UCSD-AML1 (cell line): Measurements from ENCODE around the gene ANXA7.
A peak's percentile ranks its signal among the peaks of the same experiment; 100 is the strongest.

Source experiments
- DNase-seq: peaks from one replicate; lab custom pipeline; 2025; ENCODE audit not compliant: unreplicated experiment; lab: John Stamatoyannopoulos, UW

ANXA7 gene

DNA sequence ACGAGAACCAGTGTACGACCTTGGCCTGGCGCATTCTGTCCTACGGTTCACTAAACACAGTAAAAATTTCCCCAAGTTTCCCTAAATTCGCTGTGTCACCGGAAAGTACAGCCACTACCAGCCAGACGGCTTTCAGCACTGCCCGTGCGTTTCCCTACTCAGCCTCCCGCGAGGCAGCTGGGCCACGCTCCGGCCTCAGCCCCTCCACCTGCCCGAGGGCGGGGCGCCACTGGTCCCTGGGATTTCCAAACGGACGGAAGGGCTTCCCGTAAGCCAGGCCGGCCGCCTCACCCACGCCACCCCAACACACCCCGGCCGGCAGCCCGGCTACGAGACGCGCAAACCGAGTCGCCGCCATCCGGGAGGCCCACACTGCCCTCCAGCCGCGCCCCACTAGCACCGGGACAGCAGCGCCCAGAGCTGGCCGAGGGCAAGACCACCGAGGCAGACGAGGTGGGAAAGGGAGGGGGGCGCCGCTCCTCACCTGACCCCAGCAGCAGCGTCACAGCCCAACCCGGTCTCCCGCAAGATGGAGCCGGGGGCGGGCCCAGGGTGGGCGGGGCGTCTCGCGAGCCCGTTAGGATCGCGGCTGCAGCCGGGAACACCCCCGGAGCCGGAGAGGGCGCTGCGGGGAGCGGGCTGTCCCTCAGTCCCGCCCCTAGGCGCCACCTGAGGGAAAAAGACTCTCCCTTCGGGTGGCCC lies at the start of gene ANXA7:
Gene ANXA7, minus strand, starts transcription at position 531 of the 702 bp plus-strand sequence. CDS start 13,202 bp downstream, outside the sequence.
- peak; percentile 91 for DNase-seq

DNA sequence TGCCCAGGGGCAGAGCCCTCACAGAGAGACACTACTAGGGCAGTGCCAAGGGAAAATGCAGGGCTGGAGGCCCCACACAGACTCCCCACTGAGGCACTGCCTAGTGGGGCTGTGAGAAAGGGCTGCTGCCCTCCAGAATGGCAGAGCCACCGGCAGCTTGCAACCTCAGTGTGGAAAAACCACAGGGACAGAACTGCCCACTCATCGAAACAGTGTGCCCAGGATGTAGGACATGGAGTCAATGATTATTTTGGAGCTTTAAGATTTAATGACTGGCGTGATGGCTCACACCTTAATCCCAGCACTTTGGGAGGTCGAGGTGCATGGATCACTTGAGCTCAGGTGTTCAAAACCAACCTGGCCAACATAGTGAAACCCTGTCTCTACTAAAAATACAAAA lies 47.0 kb upstream of the ANXA7 start:
- DNase-seq: no peak

DNA sequence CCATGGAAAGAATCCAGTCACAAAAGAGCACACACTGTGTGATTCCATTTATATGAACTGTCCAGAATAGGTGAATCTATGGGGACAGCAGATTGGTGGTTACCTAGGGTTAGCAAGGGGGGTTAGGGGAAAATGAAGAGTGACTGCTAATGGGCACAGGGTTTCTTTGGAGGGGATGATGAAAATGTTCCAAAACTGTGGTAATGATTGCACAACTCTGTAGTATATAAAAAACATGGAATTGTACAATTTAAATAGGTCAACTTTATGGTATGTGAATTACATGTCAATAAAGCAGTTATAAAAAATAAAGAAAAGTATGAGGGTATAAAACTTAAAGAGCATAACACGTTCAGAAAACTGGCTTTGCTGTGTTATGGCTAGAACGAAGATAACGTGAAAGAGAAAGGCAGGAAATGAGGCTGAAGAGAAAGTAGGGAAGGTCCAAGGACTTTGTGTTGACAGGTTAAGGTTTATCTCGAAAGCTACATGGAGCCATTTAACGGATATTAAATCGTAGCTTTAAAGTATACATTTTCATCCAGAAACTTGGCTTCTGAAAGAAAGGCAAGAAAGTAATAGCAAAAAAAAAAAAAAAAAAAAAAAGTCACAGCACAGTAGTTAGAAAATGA lies 45.9 kb upstream of the ANXA7 start:
- DNase-seq: no peak

DNA sequence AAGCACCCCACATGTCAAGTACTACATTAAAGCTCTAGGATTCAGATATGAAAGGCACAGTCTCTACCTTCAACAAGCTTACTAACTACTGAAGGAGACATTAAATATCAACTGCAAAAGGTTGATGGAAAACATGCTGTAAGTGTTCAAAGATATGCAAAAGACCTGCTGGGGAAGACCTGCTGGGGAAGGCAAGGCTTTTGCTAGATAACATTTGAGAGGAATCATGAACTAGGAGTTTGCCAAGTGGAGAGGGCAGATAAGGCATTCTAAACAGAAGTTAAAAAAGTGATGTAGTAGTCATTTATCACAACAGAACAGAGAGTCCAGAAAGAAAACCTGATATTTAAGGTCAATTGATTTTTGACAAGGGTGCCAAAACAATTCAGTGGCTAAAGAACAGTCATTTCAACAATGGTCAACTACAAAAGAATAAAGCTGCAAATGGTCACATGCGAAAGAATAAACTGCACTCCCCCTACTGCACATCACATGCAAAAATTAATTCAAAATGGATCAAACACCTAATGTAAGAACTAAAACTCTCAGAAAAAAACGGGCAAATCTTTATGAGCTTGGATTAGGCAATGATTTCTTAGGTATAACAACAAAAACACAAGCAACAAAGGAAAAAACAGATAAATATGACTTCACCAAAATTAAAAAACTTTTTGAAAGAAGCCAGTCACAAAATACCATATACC lies 42.5 kb upstream of the ANXA7 start:
- DNase-seq: no peak

DNA sequence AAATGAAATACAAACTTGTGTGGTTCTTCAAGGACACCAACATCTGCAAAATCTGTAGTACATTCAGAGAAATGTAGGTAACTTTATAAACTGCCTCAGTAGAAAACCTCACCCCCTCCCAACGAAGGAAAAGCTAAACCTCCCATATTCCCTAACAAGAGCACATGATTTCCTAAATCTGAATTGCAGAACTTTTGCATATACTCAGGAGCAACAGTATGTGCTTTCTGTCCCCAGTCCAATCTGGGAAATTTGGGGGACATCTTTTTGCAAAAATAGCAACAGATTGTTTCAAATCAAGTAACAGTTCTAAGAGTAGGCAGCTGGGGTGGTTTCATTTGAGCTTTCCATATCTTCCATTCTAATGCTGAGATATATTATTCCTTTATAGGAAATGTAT lies 35.3 kb upstream of the ANXA7 start:
- no peak for DNase-seq

DNA sequence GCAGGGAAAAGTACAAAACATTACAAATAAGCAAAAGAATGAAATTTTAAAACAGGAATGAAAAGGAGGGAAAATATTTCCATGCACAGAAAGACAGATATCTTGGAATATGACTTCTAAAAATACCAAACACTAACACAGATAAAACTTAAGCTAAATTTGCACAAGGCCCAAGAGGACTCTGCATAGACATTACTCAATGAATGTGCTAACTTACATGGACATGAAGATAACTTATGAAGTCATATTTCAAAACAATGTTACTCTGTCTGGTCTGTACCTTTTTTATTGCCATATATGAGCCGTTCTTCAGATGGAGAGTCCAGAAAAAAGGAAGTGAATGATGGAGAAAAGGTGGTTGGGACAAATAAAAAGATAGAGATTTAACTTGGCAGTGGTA lies 34.5 kb upstream of the ANXA7 start:
- DNase-seq: no peak

DNA sequence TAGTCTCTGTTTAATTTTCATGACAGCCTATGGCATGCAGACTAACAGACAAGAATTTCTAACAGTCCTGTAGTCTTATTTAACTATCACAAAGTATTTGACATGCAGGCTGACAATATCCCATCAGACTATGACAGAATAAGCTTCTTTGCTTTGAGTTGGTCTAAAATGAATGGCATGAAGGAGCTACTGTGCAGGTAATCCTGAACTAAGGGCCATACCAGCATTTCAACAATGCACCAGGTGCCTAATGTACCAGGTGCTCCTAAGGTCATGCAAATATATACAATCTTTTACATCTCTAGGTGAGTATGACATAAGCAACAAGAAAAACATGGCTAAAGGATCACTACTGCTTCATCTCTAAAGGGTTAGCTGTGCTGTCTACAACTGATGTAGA lies 33.1 kb upstream of the ANXA7 start:
- DNase-seq: no peak

DNA sequence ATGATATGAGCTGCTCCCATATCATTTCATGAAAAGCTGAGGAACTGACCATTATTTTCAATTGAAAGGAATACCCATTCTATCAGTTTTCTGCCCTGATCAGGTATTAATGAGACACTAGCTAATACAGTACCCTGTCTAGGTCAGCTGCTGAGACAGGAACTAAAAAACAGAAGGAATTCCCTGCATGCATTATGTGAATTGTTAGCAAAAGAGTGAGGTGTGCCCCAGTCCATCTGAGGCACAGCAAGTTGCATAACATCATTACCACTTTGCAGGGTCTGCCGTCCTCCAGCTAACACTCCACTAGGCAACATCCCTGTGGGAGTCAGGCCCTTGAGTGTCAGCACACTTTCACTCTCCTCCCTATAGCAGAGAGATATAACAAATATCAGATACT lies 30.6 kb upstream of the ANXA7 start:
- DNase-seq: no peak

DNA sequence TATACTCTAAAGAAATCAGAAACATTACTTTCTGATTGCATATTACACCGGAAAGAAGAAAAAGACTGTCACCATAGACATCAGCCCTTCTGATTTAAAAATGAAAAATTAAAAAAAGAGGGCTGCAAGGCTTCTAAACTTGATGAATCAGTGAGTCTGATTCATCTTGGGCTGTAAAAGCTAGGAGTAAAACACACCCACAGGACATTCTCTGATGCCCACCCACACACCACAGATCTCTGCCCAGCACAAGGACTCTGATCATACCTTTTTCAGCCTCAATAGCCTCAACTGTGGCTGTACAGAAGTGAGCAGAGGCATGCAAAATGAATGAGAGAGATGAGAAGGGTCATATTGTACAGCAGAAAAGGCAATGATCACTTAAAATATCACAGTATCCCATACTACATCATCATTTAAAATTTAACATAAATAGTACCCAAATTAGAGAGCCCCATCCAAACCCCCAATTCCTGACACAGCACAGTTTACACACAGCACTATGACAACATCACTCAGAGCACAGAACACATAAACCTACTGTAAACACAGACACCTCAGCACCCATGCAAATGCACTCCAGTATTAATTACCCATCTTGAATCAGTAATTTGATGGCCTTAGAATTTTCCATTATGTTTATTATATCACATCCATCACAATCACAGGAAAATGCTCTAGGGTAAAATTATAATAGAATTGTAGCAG lies 25.9 kb upstream of the ANXA7 start:
- DNase-seq: no peak

DNA sequence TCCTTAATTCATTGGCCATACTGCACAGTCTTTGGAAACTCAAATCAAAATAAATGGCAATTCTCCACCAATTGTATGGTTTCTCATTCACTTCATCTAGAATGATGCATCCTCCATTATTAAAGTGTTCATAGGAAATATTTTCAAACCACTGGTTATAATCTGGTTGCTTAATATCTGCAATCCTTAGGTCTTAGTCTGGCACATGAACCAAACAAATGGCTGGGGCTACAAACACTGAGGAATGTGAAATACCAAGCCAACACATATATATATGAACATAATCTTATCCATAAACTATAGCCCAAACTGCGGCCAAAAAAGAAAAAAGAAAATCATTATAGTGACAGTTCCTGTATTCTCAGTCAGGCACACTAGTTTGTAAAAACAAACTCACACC lies 25.2 kb upstream of the ANXA7 start:
- DNase-seq: no peak

DNA sequence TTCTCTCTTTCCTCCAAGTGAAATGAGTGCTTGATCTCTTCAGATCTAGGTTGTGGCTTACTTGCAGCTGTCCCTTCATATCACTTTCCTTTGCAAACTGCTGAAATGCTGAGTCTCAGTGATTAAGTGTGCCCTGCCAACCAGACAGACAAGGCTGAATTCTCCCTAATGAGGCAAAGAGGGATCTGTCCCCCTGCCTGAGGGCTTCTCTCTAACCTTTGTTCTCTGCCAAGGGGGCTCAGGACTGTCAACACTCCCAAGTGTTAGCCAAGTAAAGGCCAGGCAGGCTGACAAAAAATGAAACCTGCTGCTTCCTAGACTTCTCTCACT lies 19.6 kb upstream of the ANXA7 start, which contains the start of gene MSS51:
Gene MSS51, minus strand, starts transcription at position 24 of the 330 bp plus-strand sequence. CDS start 5,277 bp downstream, outside the sequence.
- DNase-seq: no peak

DNA sequence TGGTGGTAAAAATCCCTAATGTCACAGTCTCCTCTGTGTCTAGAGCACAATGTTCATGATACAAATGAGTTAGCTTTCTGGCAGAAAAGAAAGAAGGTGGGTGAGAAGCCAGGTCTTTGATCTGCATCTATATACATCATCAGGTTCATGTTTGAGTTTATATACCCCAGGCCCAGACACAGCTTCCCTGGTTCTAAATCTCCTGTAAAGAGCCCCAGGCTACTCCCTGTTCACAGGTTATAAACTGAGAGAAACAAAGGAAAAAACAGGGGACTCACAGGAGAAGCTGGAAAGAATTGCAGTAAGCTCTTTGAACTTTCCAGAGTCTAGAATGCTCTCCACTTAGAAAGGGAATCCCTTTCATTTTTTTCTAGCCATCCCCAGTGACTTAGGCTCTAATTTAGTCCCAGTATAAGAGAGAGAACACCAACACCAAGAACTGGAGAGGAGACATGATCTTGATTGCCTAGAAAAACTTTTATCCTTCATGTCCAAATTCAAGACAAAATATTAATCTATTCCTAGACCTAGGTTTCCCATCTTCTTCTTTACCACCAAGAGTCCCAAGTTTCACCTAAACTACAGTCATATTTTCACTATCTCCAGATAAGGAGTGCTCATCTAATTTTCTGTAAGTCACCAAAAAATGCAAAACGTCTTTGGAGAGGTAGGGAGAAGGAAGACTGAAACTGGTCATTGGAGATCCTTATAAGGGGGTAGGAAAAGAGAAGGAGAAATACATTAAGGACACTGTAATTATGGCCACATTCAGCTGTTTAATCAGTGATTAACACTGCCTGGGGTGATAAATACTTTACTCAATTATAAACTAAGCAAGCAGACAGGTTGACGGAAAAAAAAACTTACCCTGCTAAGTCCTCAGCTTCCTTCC lies 19.0 kb upstream of the ANXA7 start:
- DNase-seq: no peak

DNA sequence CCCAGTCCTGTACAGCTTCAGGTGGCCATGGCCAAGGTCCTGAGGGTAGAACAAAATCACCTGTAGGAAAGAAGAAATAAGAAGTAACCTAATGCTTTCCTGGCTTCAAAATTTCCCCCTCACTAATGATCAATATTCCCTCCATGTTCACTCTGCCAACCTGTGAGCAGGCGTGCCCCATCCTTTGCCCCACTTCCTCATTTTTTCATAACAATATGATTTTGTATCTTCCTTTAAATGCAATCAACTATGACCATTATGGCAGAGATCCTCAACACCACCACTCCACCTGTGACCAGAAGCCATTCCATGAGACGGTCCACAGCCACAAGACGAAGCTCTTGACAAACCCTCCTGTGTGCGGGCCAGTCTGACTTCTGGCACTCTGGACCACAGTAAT lies 12.5 kb upstream of the ANXA7 start:
- no peak for DNase-seq

DNA sequence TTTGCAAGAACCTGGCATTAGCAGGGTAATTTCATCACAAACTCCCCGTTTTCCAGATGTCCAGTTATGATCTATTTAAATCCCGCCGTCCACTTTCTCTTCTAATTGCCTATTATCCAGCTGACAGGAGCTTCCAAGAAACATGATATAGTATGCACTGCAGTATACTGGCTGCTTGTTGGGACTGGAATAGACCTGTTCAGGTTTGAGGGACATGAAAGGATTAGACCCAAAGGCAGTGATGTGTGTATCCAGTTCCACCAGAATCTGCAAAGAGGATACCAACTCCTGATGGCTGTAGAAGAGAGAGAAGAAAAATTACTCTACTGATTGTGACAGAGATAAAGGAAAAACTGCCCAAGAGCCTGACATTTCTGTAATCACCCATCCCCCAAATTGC lies 10.6 kb upstream of the ANXA7 start:
- DNase-seq: no peak

DNA sequence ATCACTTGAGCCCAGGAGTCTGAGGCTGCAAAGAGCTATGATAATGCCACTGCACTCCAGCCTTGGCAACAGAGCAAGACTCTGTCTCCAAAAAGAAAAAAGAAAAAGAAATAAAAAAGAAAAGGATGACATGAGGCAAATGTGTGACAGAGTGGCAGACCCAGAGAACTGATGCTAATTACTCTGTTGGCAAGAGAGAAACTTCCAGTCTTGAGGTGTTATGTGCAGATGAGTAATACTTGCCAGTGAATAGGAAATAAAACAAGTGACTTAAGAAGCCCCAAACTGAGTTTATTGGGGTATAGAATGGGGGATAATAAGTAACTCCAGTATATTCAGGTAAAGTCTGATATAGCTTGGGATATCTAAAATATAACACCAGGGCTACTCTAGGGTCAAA lies 9.5 kb upstream of the ANXA7 start:
- DNase-seq: no peak

DNA sequence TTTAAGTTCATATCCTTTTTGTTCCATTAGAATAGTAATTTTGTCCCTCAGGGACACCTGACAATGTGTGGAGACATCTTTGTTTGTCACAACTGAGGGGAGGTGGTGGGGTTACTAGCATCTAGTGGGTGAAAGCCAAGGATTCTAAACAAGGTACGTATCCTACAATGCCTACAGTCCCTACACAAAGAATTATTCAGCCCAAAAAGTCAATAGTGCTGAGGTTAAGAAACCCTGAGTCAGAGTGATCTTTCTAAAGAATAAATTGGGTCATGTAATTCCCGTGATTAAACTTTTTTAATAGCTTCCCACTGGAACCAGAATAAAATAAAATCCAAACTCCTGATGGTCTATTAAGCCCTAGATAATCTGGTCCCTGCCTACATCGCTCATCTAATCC lies 2.7 kb upstream of the ANXA7 start:
- no peak for DNase-seq

DNA sequence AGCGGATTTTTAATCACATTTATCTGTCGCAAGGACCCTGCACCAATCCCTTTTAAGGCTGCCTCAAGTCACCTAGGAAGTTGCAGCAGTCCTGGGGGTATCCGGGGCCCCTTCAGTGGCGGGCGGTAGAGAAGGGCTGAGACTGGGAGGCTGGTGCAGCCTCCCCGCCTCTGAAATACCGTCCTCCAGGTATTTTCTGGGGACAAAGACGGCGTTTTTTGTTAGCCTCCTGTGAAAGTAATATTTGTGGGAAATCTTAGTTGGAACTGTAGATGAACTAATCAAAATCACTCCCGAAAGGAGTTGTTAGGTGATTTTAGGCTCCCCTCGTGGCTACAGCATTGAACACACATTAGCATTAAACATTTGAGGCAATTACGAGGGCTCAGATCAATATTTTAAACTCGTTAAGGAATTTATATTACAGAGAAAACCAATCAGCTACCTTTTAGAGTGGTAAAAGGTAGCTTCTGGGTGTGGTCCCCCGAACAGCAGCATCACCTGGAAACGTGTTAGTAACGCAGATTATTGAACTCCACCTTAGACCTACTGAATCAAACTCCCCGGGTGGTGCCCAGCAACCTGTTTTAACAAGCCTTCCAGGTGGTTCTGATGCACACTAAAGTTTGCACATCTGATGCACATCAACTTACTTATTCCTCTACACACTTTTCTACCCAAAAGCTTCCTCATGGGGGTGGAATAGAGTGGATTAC lies 530 bp upstream of the ANXA7 start:
- DNase-seq: no peak

DNA sequence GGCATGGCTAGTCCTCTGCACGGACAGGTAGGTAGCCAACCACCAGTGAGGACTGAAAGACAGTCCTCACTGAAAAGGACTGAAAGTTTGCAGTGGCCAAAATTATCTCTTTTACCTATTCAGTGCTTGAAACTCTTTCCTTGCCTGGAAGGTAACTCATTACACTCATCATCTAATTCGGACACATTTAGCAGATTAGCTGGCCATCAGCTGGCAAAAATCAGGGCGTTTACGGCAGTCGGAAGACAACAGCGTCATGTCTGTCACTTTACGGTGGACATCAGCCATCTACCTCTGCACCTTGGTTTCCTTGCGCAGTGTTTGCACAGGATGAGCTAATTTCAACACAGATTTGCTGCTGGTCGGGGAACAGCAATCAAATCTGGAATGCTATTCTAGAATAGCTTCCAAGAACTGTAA lies 740 bp downstream of the ANXA7 start:
- DNase-seq: no peak

DNA sequence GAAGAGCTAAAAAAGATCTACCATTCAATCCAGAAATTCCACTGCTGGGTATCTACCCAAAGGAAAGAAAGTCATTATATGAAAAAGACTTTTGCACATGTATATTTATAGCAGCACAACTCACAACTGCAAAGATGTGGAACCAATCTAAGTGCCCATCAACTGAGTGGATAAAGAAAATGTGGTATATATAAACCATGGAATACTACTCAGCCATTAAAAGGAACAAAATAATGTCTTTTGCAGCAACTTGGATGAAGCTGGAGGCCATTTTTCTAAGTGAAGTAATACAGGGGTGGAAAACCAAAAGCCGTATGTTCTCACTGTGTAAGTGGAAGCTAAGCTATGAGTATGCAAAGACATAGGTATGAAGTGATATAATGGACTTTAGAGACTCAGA lies 3.0 kb downstream of the ANXA7 start:
- DNase-seq: no peak

DNA sequence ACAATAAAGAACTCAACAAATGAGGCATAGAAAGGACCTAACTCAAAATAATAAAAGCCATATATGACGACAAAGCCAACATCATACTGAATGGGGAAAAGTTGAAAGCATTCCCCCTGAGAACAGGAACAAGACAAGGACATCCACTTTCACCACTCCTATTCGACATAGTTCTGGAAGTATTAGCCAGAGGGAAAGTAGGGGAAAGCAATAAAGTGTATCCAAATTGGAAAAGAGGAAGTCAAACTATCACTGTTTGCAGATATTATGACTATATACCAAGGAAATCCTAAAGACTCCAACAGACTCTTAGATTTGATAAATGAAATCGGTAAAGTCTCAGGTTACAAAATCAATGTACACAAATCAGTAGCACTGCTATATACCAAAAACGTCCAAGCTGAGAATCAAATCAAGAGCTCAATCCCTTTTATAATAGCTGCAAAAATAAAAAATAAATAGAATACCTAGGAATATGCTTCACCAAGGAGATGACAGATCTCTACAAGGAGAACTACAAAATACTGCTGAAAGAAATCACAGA lies 4.8 kb downstream of the ANXA7 start:
- DNase-seq: no peak
